ENCODE measurements around the gene PRDX5.

Gene PRDX5

GRCh38 chr11:64360448-64360921, 42.6 kb downstream of the PRDX5 start:
- TF ChIP-seq CTCF (IDR thresholded peaks at IDR 0.05), result no peak
- H3K27ac ChIP-seq, result no peak overlapping the region

GRCh38 chr11:64361659-64362058, 43.7 kb downstream of the PRDX5 start:
- no peak for TF ChIP-seq ZFX (IDR thresholded peaks at IDR 0.05; ENCODE audit: borderline replicate concordance)
- no peak for TF ChIP-seq CTCF (IDR thresholded peaks at IDR 0.05)

GRCh38 chr11:64362339-64362738, 44.4 kb downstream of the PRDX5 start:
- H3K27ac ChIP-seq, result no peak overlapping the region
- TF ChIP-seq CTCF (IDR thresholded peaks at IDR 0.05), result no peak
- TF ChIP-seq ZFX (IDR thresholded peaks at IDR 0.05; ENCODE audit: borderline replicate concordance), result no peak

More at GRCh38 chr11:64361659-64362058, 43.7 kb downstream of the PRDX5 start:
- no peak overlapping the region for H3K27ac ChIP-seq

GRCh38 chr11:64364435-64364834, 46.5 kb downstream of the PRDX5 start:
- no peak overlapping the region for H3K27ac ChIP-seq
- no peak for TF ChIP-seq ZFX (IDR thresholded peaks at IDR 0.05; ENCODE audit: borderline replicate concordance)
- TF ChIP-seq CTCF (IDR thresholded peaks at IDR 0.05), result no peak

- no peak overlapping the region for H3K27ac ChIP-seq
- TF ChIP-seq CTCF (IDR thresholded peaks at IDR 0.05) (no peak), ZFX (IDR thresholded peaks at IDR 0.05; ENCODE audit: borderline replicate concordance) (no peak)
Observed at GRCh38 chr11:64364911-64365310, 47.0 kb downstream of the PRDX5 start.

- TF ChIP-seq ZFX (IDR thresholded peaks at IDR 0.05; ENCODE audit: borderline replicate concordance) (no peak), CTCF (IDR thresholded peaks at IDR 0.05) (no peak)
- no peak overlapping the region for H3K27ac ChIP-seq
Observed at GRCh38 chr11:64366751-64367150, 48.8 kb downstream of the PRDX5 start.

- no peak overlapping the region for H3K27ac ChIP-seq
- TF ChIP-seq ZFX (IDR thresholded peaks at IDR 0.05; ENCODE audit: borderline replicate concordance), result no peak
- TF ChIP-seq CTCF (IDR thresholded peaks at IDR 0.05), result no peak
Observed at GRCh38 chr11:64367931-64368672, 50.2 kb downstream of the PRDX5 start.

Measured in 22Rv1 (cell line).